LNCAP (cell line): ENCODE data around the gene MAST4.

Source experiments
- TF ChIP-seq, protein P1 (sequence below): fragments of 450-650 bp; IDR thresholded peaks from 2 replicates; pipeline ENCODE4 v1.5.1; 2017; ENCODE audit warnings: mild to moderate bottlenecking

The MAST4 gene

DNA sequence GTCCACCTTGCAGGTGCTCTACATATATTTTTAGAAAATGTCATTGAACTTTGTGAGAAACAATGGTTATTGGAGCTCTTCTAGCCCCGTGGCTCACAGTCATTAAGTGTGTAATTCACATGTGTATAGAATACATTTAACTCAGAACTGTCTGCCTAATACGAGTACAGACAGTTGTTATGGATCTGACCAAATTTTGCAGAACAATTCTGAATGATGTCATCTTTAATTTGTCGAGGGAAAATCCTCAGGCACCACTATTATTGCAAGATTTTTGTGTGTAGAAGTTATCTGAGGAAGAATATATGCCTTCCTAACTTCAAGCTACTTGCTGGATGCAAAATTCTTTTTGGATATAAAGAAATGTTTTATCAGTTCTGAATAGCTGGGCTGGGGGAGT is 383.5 kb downstream of the MAST4 start:
- TF ChIP-seq, protein P1, sequence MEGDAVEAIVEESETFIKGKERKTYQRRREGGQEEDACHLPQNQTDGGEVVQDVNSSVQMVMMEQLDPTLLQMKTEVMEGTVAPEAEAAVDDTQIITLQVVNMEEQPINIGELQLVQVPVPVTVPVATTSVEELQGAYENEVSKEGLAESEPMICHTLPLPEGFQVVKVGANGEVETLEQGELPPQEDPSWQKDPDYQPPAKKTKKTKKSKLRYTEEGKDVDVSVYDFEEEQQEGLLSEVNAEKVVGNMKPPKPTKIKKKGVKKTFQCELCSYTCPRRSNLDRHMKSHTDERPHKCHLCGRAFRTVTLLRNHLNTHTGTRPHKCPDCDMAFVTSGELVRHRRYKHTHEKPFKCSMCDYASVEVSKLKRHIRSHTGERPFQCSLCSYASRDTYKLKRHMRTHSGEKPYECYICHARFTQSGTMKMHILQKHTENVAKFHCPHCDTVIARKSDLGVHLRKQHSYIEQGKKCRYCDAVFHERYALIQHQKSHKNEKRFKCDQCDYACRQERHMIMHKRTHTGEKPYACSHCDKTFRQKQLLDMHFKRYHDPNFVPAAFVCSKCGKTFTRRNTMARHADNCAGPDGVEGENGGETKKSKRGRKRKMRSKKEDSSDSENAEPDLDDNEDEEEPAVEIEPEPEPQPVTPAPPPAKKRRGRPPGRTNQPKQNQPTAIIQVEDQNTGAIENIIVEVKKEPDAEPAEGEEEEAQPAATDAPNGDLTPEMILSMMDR: no peak

DNA sequence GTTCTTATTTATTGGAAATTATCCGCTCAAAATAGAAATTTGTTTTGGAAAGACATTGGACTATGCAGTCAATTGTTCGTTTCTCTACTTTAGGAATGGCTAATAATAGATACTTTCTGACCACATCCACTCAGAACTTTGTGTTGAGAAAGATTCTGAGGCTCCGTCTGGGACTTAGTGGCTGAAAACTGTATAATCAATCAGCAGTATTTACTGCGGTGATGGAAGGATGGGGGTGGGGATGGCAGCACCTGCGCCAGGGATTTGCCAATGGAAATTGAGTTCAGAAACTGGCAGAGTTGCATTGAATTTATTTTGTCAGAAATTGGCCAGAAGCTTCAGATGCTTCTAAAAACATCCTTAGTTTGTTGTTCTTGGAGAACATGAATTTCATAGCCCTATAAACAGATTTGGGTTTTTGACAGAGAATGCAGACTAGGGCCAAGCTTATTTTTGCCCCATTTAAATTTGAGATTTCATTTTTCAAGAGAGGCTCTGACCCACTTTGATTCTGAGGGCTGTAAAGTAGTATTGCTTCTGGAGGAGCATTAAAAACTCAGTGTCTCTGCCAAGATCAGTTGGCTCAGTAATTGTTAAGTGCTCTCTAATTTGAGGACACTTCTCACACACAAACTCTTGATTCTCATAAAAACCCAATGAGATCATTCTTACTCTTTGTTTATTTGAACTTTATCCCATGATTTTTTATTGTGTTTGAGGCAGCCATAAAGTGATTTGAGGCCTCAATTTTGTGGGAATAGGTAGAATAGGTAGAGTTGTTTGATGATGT is 385.3 kb downstream of the MAST4 start:
- TF ChIP-seq, protein P1: no peak

DNA sequence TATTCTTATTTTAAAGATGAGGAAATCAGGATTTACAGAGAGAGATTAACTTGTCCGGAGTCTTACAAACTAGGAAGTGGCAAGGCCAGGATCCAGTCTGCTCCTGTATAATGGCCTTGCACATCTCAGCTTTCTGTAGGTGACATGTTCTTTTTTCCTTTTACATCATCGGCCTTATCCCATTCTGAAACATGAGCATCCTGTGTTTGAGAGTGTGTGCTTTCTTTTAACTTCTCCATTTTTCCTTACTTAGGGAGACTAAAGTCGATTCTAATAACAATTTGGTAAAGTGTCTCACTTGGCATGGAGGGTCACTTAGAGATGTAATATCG is 385.8 kb downstream of the MAST4 start:
- TF ChIP-seq, protein P1: no peak

DNA sequence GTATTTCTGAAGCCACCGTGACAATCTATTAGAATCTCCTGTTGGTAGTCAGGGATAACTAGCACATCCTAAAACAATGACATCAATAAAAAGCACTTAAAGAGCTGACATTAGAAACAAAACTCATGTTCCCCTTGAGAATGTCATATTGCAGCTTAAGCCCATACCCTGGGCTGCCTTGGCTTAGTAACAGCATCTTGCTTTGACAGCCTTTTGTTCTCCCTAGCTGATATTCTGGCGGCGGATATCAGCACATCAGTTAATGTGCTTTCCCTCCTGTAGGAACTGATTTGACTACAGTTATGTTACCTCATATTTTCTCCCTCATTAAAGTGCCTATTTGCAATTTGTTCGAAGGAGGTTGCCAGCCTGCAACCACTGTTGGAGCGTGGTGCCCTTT is 386.3 kb downstream of the MAST4 start:
- TF ChIP-seq, protein P1: no peak

DNA sequence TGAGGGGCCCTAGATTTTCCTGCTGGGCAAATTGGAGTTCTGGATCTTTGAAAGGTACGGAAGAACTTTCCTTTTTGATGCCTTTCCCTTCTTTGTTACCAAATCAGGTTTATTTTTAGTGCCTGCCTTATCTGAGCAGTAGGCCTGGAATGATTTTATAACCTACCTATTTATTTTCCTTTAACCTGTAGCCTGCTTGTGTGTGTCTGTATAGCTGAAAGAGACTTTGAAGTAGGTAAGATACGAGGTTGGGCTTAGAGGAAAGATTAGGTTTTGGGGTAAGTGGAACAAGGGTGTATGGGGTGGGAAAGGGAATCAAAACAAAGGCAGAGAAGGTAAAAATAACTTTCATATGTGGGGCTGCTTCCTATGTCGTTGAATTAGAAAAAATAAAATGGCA is 389.2 kb downstream of the MAST4 start:
- TF ChIP-seq, protein P1: no peak

DNA sequence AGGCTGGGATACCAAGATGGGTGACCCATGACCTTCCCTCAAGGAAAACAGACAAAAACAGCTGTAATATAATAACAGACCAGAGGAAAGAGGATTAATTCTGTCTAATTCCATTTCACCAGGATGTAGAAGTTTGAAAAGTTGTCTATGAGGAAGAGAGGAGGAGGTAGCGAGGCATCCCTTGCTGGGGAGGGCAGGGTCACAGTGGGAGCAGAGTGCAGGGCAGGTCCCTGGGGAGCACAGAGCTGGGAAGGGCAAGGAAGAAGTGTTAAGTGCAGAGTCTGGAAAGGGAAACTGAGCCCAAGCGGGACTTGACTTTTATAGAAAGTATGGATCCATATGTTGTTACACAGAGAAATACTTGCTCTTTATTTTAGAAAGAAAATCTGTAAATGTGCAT is 389.8 kb downstream of the MAST4 start:
- TF ChIP-seq, protein P1: no peak

DNA sequence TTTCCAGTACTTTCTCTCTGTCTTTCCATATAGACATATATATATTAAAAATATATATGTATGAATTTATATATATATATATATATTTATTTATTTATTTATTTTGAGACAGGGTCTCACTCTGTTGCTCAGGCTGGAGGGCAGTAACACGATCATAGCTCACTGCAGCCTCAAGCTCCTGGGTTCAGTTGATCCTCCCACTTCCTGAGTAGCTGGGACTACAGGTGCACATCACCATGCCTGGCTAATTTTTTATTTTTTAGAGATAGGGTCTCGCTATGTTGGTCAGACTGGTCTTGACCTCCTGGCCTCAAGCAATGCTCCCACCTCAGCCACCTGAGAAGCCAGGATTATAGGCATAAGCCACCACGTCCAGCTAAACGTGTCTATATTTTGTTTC is 390.3 kb downstream of the MAST4 start:
- TF ChIP-seq, protein P1: no peak

DNA sequence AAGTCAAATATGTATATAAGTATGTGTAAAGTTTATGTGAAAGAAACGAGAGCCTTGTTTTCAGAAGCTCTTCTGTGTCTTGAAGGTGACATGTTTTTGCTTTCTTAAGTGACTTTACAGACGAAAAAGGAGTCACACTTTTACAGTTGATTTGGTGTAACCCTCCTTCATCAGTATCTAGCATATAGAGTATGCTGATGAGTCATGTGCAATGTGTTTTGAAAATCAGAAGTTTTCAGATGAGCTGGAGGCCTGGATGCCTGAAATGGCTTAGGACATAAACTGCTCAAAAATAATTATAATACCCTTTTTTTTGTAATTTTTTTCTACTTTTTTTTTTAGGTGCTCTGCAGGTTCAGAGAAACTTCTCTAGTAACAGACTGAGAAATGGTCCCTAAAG is 390.9 kb downstream of the MAST4 start:
- TF ChIP-seq, protein P1: no peak
